IMR-90 (cell line): ENCODE results near the gene KRT39.

Source experiments
- CHD1 ChIP-seq: IDR thresholded peaks from 2 replicates; pipeline ENCODE4 v1.6.1; 2012; ENCODE audit warnings: low read depth, low read length, improper control_type of control experiment
- CTCF ChIP-seq: conservative IDR thresholded peaks from 2 replicates; pipeline ENCODE4 v1.5.1; 2012; ENCODE audit warnings: mild to moderate bottlenecking, low read depth, low read length, improper control_type of control experiment
- MXI1 ChIP-seq: IDR thresholded peaks from 2 replicates; pipeline ENCODE4 v1.6.1; 2012; ENCODE audit warnings: low read depth, mild to moderate bottlenecking, low read length, moderate library complexity, borderline replicate concordance
- POLR2A ChIP-seq: IDR thresholded peaks from 2 replicates; pipeline ENCODE4 v1.6.1; 2012; ENCODE audit warnings: mild to moderate bottlenecking, low read depth, low read length
- RAD21 ChIP-seq: IDR thresholded peaks from 2 replicates; pipeline ENCODE4 v1.6.1; 2012; ENCODE audit warnings: low read length, improper control_type of control experiment
- RFX5 ChIP-seq: IDR thresholded peaks from 2 replicates; pipeline ENCODE4 v1.8.0; 2012; ENCODE audit warnings: low read depth, mild to moderate bottlenecking, low read length, moderate library complexity

- no peak for TF ChIP-seq CTCF
- no peak for TF ChIP-seq RAD21
- no peak for TF ChIP-seq POLR2A
- TF ChIP-seq CHD1: no peak
- TF ChIP-seq RFX5: no peak
- no peak for TF ChIP-seq MXI1
Measured at GRCh38 chr17:40996829-40997228, 30.1 kb upstream of the KRT39 start.
